ENCODE data around the gene CC2D2A.

DNA sequence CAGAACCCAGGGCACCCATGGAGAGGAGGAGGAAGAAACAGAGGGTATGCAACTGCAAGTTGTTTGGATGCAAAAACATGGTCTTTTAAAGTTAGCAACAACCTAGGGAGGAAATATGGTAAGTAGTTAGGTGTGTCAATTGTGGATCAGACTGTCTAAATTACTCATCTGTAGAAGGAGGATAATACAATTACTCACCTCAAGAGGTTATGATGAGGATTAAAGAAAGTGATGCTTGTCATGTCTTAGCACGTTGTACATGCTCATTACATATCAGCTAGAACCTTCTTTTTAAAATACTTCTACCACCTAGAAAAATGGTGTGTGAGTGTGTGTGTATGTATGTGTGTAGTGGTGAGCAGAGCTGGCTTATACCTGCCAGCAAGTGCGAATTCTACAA, 44.2 kb upstream of the CC2D2A start:
- TF ChIP-seq, protein P1, sequence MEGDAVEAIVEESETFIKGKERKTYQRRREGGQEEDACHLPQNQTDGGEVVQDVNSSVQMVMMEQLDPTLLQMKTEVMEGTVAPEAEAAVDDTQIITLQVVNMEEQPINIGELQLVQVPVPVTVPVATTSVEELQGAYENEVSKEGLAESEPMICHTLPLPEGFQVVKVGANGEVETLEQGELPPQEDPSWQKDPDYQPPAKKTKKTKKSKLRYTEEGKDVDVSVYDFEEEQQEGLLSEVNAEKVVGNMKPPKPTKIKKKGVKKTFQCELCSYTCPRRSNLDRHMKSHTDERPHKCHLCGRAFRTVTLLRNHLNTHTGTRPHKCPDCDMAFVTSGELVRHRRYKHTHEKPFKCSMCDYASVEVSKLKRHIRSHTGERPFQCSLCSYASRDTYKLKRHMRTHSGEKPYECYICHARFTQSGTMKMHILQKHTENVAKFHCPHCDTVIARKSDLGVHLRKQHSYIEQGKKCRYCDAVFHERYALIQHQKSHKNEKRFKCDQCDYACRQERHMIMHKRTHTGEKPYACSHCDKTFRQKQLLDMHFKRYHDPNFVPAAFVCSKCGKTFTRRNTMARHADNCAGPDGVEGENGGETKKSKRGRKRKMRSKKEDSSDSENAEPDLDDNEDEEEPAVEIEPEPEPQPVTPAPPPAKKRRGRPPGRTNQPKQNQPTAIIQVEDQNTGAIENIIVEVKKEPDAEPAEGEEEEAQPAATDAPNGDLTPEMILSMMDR (IDR thresholded peaks at IDR 0.05): no peak
- no peak for TF ChIP-seq SIN3A (IDR thresholded peaks at IDR 0.05; ENCODE audit: borderline replicate concordance, insufficient read depth, low read depth, low read length)
- TF ChIP-seq POLR2AphosphoS5 (IDR thresholded peaks at IDR 0.05; ENCODE audit: low read depth, low read length): no peak

Data from Panc1 (cell line).